ENCODE results near the gene TAF3. TPM values are rescaled to one million over a fixed set of nuclear protein-coding genes. Genes with fewer than 3 reads are reported as not detected.

The TAF3 gene
- total and polyA plus RNA-seq, 7 donors = 3.0 to 12.2 (median 5.2) TPM

DNA sequence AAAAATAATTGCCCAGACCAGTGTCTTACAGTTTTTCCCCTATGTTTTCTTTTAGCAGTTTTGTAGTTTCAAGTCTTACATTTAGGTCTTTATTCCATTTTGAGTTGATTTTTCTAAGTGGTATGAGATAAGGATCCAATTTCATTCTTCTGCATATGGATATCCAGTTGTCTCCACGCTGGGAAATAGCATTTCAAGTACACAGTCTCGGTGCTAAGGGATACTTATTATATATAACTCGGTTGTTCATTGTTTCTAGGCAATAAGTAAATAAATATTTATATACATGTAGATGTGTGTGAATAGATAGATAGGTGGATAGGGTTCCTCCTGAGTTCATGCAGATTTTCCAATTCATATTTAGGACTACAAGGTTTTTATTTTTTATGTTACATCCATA is 16.0 kb downstream of the TAF3 start:
- TF ChIP-seq POLR2AphosphoS5 (IDR thresholded peaks at IDR 0.05) (no peak), EP300 (IDR thresholded peaks at IDR 0.05) (no peak), POLR2A (IDR thresholded peaks at IDR 0.05) (no peak)
- TF ChIP-seq, protein P1, sequence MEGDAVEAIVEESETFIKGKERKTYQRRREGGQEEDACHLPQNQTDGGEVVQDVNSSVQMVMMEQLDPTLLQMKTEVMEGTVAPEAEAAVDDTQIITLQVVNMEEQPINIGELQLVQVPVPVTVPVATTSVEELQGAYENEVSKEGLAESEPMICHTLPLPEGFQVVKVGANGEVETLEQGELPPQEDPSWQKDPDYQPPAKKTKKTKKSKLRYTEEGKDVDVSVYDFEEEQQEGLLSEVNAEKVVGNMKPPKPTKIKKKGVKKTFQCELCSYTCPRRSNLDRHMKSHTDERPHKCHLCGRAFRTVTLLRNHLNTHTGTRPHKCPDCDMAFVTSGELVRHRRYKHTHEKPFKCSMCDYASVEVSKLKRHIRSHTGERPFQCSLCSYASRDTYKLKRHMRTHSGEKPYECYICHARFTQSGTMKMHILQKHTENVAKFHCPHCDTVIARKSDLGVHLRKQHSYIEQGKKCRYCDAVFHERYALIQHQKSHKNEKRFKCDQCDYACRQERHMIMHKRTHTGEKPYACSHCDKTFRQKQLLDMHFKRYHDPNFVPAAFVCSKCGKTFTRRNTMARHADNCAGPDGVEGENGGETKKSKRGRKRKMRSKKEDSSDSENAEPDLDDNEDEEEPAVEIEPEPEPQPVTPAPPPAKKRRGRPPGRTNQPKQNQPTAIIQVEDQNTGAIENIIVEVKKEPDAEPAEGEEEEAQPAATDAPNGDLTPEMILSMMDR (IDR thresholded peaks at IDR 0.05) = no peak
- Histone ChIP-seq H3K27ac (no peak overlapping the region), H3K4me3 (no peak overlapping the region), H3K36me3 (no peaks in the 10 kb centered on the region), H3K4me1 (no peaks in the 10 kb centered on the region), H3K9me3 (no peaks in the 10 kb centered on the region), H3K27me3 (no peaks in the 10 kb centered on the region)
- 91 to 97% methylated on average over 3 of the region's 3 CpGs for WGBS, 2 donors
- intact Hi-C loops (cut with DNase I) = no loop called here
- no peak for DNase-seq

DNA sequence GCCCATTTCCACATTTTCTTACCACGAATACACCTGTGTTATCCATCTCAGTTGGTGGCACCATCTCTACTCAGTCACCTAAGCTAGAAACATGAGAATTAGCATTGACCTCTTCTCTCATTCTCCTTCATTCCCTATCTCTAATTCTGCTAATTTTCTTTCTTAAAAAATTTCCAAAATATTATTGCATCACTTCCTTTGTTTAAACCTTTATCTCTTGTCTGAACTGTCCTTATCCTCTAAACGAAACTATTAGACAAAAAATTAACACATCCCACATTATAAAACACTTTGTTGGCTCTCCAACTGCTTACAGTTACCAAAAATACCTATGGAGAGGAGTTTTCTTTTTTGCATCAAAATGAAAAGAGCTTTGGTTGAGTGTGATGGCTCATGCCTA is 18.3 kb downstream of the TAF3 start:
- no peak for DNase-seq
- H3K4me3 ChIP-seq = no peak overlapping the region
- 95 to 96% methylated on average over 2 of the region's 2 CpGs for WGBS, 2 donors
- no peaks in the 10 kb centered on the region for H3K4me1 ChIP-seq
- TF ChIP-seq, protein P1 (IDR thresholded peaks at IDR 0.05) = no peak
- TF ChIP-seq POLR2A (IDR thresholded peaks at IDR 0.05) (no peak), POLR2AphosphoS5 (IDR thresholded peaks at IDR 0.05) (no peak), EP300 (IDR thresholded peaks at IDR 0.05) (no peak)
- H3K27me3 ChIP-seq = no peaks in the 10 kb centered on the region
- H3K9me3 ChIP-seq = no peaks in the 10 kb centered on the region
- H3K27ac ChIP-seq = no peak overlapping the region
- H3K36me3 ChIP-seq = no peaks in the 10 kb centered on the region
- intact Hi-C loops (cut with DNase I) = no loop called here

DNA sequence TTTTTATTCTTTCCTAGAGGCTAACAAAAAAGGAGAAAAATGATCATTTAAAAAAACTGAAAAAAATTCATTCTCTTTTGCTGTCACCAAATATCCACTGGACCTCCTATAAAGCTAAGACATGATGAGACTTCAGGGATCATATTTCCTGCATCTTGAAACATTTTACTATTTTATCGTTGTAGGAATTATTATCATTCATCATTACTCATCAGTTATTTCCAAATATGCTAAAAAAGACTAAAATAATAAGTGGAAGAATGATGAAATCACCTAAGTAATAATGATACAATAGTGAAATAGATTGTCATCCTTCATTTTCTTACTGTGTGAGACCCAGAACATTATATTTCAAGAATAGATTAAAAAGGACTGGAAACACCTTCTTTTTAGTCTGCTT is 28.3 kb downstream of the TAF3 start:
- Histone ChIP-seq H3K9me3 (no peaks in the 10 kb centered on the region), H3K27ac (no peak overlapping the region), H3K27me3 (no peaks in the 10 kb centered on the region), H3K4me3 (no peak overlapping the region), H3K36me3 (no peaks in the 10 kb centered on the region), H3K4me1 (no peaks in the 10 kb centered on the region)
- intact Hi-C loops (cut with DNase I) = no loop called here
- 91 to 93% methylated on average over 1 of the region's 1 CpG for WGBS, 2 donors
- no peak for TF ChIP-seq POLR2A (IDR thresholded peaks at IDR 0.05)
- TF ChIP-seq POLR2AphosphoS5 (IDR thresholded peaks at IDR 0.05) = no peak
- TF ChIP-seq EP300 (IDR thresholded peaks at IDR 0.05) = no peak
- TF ChIP-seq, protein P1 (IDR thresholded peaks at IDR 0.05) = no peak
- DNase-seq = no peak

DNA sequence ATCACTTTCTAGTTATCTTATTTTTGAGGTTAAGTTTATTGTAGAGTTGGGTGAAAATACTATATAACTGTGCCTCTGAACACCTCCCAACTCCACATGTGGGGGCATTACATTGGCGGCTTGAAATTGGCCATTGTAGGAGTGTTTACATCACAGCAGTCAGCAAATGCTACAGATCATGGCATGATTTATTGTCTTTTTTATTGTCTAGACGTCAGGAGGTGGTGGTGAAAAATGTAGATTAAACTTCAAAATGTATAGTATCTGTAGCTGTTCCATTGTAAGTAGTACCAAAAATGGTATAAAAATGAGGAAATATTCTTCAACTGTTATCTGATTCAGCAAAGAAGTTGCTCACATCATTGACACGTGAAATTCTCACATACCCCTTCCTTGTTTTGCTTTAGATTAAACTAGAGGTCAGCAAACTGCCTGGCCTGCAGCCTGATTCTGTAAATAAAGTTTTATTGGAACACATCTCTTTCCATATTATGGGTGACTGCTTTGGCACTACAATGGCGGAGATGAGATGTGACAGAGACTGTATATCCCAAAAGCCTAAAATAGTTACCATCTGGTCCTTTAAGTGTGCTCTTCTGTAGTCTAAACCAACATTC is 35.0 kb downstream of the TAF3 start:
- DNase-seq = no peak
- intact Hi-C loops (cut with DNase I) = no loop called here
- 55 to 76% methylated on average over 4 of the region's 4 CpGs for WGBS, 2 donors
- TF ChIP-seq POLR2A (IDR thresholded peaks at IDR 0.05) = no peak
- TF ChIP-seq, protein P1 (IDR thresholded peaks at IDR 0.05) = no peak
- TF ChIP-seq POLR2AphosphoS5 (IDR thresholded peaks at IDR 0.05) = no peak
- TF ChIP-seq EP300 (IDR thresholded peaks at IDR 0.05) = no peak
- H3K27ac ChIP-seq = no peak overlapping the region
- H3K27me3 ChIP-seq = no peaks in the 10 kb centered on the region
- peaks cover 0 to 20% (median 11%) of the 10 kb centered on the region in 4 donors for H3K4me1 ChIP-seq
- H3K9me3 ChIP-seq = no peaks in the 10 kb centered on the region
- no peaks in the 10 kb centered on the region for H3K36me3 ChIP-seq
- no peak overlapping the region for H3K4me3 ChIP-seq

DNA sequence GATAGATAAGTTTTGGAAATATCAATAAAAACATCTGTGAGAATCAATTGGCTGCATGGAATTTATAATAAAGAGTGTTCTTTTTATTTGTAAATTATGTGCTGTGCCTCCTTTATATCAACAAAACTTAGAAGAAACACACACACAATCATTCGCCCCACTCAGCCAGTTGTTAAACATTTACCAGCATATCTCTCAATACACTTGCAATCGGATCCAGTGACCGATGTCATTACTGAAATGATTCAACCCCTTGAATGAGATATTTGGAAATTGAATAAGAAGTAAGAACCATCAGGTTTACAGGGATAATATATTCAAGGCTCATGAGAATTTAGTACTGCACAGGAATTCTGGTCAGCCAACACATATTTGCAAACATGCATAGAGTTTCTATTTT is 35.6 kb downstream of the TAF3 start:
- Histone ChIP-seq H3K27ac (no peak overlapping the region), H3K9me3 (no peaks in the 10 kb centered on the region), H3K4me3 (no peak overlapping the region), H3K27me3 (no peaks in the 10 kb centered on the region), H3K36me3 (no peaks in the 10 kb centered on the region), H3K4me1 (peaks cover 0 to 21% (median 11%) of the 10 kb centered on the region in 4 donors)
- intact Hi-C loops (cut with DNase I) = no loop called here
- TF ChIP-seq POLR2AphosphoS5 (IDR thresholded peaks at IDR 0.05) (no peak), EP300 (IDR thresholded peaks at IDR 0.05) (no peak), POLR2A (IDR thresholded peaks at IDR 0.05) (no peak)
- TF ChIP-seq, protein P1 (IDR thresholded peaks at IDR 0.05) = no peak
- DNase-seq = no peak
- 21 to 74% methylated on average over 3 of the region's 3 CpGs for WGBS, 2 donors
